ENCODE results near the gene THRAP3. TPM values are rescaled to one million over a fixed set of nuclear protein-coding genes. Genes with fewer than 3 reads are reported as not detected.

THRAP3 gene
- total RNA-seq, 4 donors from 2014 or later: 64.1 to 102 (median 76.9) TPM

Other genes with a start within 250 kb of the THRAP3 start
- under 1 TPM in 1 of 4 donors, not detected in 3; 0.38 TPM for gene TEKT2, start 140.3 kb upstream of the THRAP3 start, total RNA-seq
- gene ADPRS, start 135.6 kb upstream of the THRAP3 start, total RNA-seq: 100 to 1,000 TPM in 1 of 4 donors, 10 to 100 TPM in 3; 54.5 to 119 (median 71.2) TPM
- gene COL8A2, start 99.2 kb upstream of the THRAP3 start, total RNA-seq: 1 to 10 TPM; 4.8 to 9.8 (median 7.6) TPM
- 100 to 1,000 TPM in 2 of 4 donors, 10 to 100 TPM in 2; 78.3 to 113 (median 104) TPM for gene TRAPPC3, start 75.0 kb upstream of the THRAP3 start, total RNA-seq
- 100 to 1,000 TPM; 115 to 171 (median 153) TPM for gene MAP7D1, start 68.3 kb upstream of the THRAP3 start, total RNA-seq
- 10 to 100 TPM in 3 of 4 donors, 1 to 10 TPM in 1; 9.8 to 20.9 (median 14.6) TPM for gene SH3D21, start 81.9 kb downstream of the THRAP3 start, total RNA-seq
- 10 to 100 TPM; 29.8 to 35.5 (median 34.3) TPM for gene EVA1B, start 99.2 kb downstream of the THRAP3 start, total RNA-seq
- gene STK40, start 161.5 kb downstream of the THRAP3 start, total RNA-seq: 10 to 100 TPM; 58.7 to 73.1 (median 63.0) TPM
- gene LSM10, start 173.5 kb downstream of the THRAP3 start, total RNA-seq: 10 to 100 TPM; 21.0 to 32.2 (median 27.0) TPM
- gene OSCP1, start 226.0 kb downstream of the THRAP3 start, total RNA-seq: 1 to 10 TPM; 4.0 to 8.5 (median 4.8) TPM
- gene MRPS15, start 239.9 kb downstream of the THRAP3 start, total RNA-seq: 10 to 100 TPM; 62.8 to 84.6 (median 65.1) TPM

Measured in lower leg skin (tissue), 4 donors.